NT2/D1 (cell line): ENCODE data around the gene SERTAD2.

ENCODE experiments used
- SUZ12 ChIP-seq: IDR thresholded peaks from 2 replicates; pipeline ENCODE4 v1.6.1; 2011; ENCODE audit not compliant: insufficient read length, insufficient read depth; ENCODE audit errors: extremely low read depth
- YY1 ChIP-seq: IDR thresholded peaks from 2 replicates; pipeline ENCODE4 v1.6.1; 2011; ENCODE audit not compliant: insufficient read length, insufficient read depth
- ZNF274 ChIP-seq: IDR thresholded peaks from 2 replicates; pipeline ENCODE4 v1.6.1; 2011; ENCODE audit warnings: mild to moderate bottlenecking, low read depth, low read length

DNA sequence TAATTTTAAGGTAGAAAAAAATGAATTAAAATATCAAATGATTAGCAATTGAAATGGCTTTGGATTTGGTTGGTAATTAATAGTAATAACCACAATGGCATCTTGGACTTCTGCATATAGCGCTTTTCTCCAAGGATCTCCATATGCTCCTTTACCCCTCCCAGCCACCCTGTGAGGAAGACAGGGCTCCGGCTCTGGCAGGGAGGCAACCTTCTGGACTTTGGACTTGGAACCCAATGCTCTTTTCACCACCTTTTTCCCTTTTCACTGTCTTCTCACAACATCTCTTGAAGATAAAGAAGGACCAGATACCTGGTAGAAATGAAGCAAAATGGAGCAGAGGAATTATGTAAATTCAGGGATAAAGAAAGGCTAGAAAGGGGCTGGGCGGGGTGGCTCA, 23.8 kb upstream of the SERTAD2 start:
- TF ChIP-seq ZNF274 (no peak), YY1 (no peak), SUZ12 (no peak)
